Measurements from ENCODE around the gene B3GNT3.

B3GNT3 gene

GRCh38 chr19:17862711-17863519 lies 68.0 kb downstream of the B3GNT3 start:
- no peak for TF ChIP-seq CTCF (IDR thresholded peaks at IDR 0.05; ENCODE audit: insufficient read depth, low read depth, low read length, missing control alignments)
- DNase-seq (ENCODE audit: low read depth): peak; percentile 63
- H3K4me3 ChIP-seq (ENCODE audit: low read depth, low read length): no peak overlapping the region
